Measurements from ENCODE around the gene BCL11A.

BCL11A gene

DNA sequence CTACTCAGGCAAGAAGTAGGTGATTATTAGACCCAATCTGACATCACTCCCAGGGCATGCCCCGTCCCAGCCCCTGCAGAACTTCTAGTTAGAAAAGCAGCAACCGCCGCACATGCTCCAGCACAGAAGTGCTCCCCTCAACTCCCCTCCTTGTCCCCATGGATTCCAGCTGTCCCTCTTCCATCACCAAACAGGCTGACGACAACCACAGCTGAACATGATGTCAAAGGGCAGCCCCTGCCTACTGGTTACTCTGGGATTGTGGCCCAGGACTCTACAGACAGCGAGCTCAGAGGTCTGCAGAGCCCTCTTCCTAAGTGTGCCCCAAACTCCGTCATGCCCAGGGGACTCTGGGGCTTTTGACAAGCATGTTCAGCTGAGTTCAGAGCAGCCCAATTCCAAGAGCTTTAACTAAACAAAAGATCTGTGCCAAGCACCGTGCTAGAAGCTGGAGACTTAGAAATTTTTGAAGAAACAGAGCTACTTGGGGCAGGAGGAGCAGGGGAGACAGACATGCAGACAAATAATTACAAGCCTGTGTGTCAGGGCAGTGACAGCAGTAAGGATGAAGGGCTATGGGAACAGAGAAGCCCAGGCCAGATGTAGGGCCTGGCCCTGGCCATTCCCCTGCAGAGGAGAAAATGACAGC lies 148.1 kb downstream of the BCL11A start:
- no peak for DNase-seq (ENCODE audit: low read depth)
- TF ChIP-seq, protein P1, sequence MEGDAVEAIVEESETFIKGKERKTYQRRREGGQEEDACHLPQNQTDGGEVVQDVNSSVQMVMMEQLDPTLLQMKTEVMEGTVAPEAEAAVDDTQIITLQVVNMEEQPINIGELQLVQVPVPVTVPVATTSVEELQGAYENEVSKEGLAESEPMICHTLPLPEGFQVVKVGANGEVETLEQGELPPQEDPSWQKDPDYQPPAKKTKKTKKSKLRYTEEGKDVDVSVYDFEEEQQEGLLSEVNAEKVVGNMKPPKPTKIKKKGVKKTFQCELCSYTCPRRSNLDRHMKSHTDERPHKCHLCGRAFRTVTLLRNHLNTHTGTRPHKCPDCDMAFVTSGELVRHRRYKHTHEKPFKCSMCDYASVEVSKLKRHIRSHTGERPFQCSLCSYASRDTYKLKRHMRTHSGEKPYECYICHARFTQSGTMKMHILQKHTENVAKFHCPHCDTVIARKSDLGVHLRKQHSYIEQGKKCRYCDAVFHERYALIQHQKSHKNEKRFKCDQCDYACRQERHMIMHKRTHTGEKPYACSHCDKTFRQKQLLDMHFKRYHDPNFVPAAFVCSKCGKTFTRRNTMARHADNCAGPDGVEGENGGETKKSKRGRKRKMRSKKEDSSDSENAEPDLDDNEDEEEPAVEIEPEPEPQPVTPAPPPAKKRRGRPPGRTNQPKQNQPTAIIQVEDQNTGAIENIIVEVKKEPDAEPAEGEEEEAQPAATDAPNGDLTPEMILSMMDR (conservative IDR thresholded peaks at IDR 0.05; ENCODE audit: low read depth, low read length) = no peak
- no peak overlapping the region for H3K4me3 ChIP-seq (ENCODE audit: low read depth, low read length)
